Psoas muscle (tissue), 8 donors: ENCODE results near the gene ANTXR1. TPM values are rescaled to one million over a fixed set of nuclear protein-coding genes. Genes with fewer than 3 reads are reported as not detected.
A peak's percentile ranks its signal among the peaks of the same experiment; 100 is the strongest.

Experiments
- ATAC-seq, 4 donors: fragments of 200-7000 bp; cut with Tn5 transposase; one replicate each; pipeline ENCODE4 v1.9.1; 2020; ENCODE audit warnings: moderate library complexity in 3 of 4, mild to moderate bottlenecking in 2 of 4
- DNase-seq, 2 donors: peaks; one replicate each; pipeline ENCODE4 v3.0.0-alpha.2; 2020
- H3K27ac ChIP-seq: fragments of 200-600 bp; one replicate; pipeline ENCODE4 v1.8.0; 2022
- H3K27me3 ChIP-seq, 3 donors: fragments of 200-600 bp in 1 of 3; one replicate each; pipeline versions ENCODE4 v1.6.1 to v1.8.0; 2013 to 2022; ENCODE audit warnings: low read length in 2 of 3, mild to moderate bottlenecking in 2 of 3, moderate library complexity in 1 of 3; ENCODE audit not compliant: insufficient read depth in 3 of 3
- H3K36me3 ChIP-seq, 2 donors: fragments of 200-600 bp in 1 of 2; one replicate each; pipeline versions ENCODE4 v1.6.1 to v1.8.0; 2013 to 2022; ENCODE audit warnings: low read depth in 1 of 2, mild to moderate bottlenecking in 1 of 2, moderate library complexity in 1 of 2; ENCODE audit not compliant: insufficient read depth in 1 of 2
- H3K4me1 ChIP-seq: fragments of 200-600 bp; one replicate; pipeline ENCODE4 v1.8.0; 2022
- H3K4me3 ChIP-seq: fragments of 200-600 bp; one replicate; pipeline ENCODE4 v1.8.0; 2022; ENCODE audit warnings: mild to moderate bottlenecking
- H3K9me3 ChIP-seq: fragments of 200-600 bp; one replicate; pipeline ENCODE4 v1.8.0; 2022
- CTCF ChIP-seq: fragments of 200-600 bp; IDR thresholded peaks from one replicate; pipeline ENCODE4 v1.8.0; 2022; ENCODE audit warnings: antibody characterized with exemption
- WGBS, 3 donors: extraction: QIAGEN DNeasy Blood & Tissue Kit; methylation state at CpG; one replicate each; pipeline versions ENCODE4 v1.1.6 to v1.1.7; 2013; 5-methylcytosine and 5-hydroxymethylcytosine counted together
- intact Hi-C, 2 donors: fragments of 100-400 bp; cut with DNase I; formaldehyde crosslinking; loops; one replicate each; pipeline versions ENCODE4 v1.11.0 to v1.14.2; 2022
- polyA plus RNA-seq, 3 donors: library from polyadenylated mRNA; stranded (reverse); fragments of 200-250 nt; gene quantifications; one replicate each; pipeline ENCODE4 v1.2.3, GENCODE V29; 2013
- total RNA-seq, 4 donors: library from RNA; stranded (reverse); fragmentation: NEBNext Ultra II Directional in 2 of 4; extraction: Animal tissue kit (Norgen Biotek cat#: 25700) in 2 of 4; gene quantifications; one replicate each; pipeline versions ENCODE4 v1.2.1 to v1.2.4, GENCODE V29; 2021 to 2023
- donor health status: healthy with polysubstance abuse.
- donor health status: DM: no; HTN: no; CAD: no; lungs with moderate emphysema.
- donor health status: Bipolar disorder and iron deficiency.
- donor health status: healthy.
- donor health status: DM: yes; HTN: yes; CAD: no.
- donor health status: DM: no; HTN: no; CAD: no.
- donor health status: DM: no; HTN: no; CAD: no.
- donor health status: DM: yes; HTN: yes; CAD: no.

ANTXR1 gene
- total and polyA plus RNA-seq, 7 donors, result 3.7 to 24.3 (median 10.9) TPM

GRCh38 chr2:69012310-69013141 is 453 bp upstream of the ANTXR1 start:
- ATAC-seq, result peak; percentile 64 to 84 (median 76)
- H3K36me3 ChIP-seq, result no peaks in the 10 kb centered on the region
- 7 to 13% (median 8%) methylated on average over 27 of the region's 27 CpGs for WGBS, 3 donors
- DNase-seq, result peak; percentile 70 to 81
- H3K27ac ChIP-seq, result no peak overlapping the region
- peak; percentile 66 for TF ChIP-seq CTCF
- intact Hi-C loops, result loop anchor here (2.0 to 5.0 kb wide), 2 partner anchors 294 to 295 kb away; no protein-coding TSS in a partner anchor
- H3K4me1 ChIP-seq, result peaks cover 6% of the 10 kb centered on the region
- peak overlapping the region; percentile 77 for H3K4me3 ChIP-seq
- H3K9me3 ChIP-seq, result no peaks in the 10 kb centered on the region
- peaks cover 0 to 24% (median 1%) of the 10 kb centered on the region in 3 donors for H3K27me3 ChIP-seq

GRCh38 chr2:69013840-69014821 is 1.2 kb downstream of the ANTXR1 start:
- no peak for TF ChIP-seq CTCF
- peaks cover 0 to 24% (median 1%) of the 10 kb centered on the region in 3 donors for H3K27me3 ChIP-seq
- 4 to 5% (median 5%) methylated on average over 20 of the region's 20 CpGs for WGBS, 3 donors
- ATAC-seq, result peak in 1 of 4 donors; percentile 2
- H3K4me1 ChIP-seq, result peaks cover 6% of the 10 kb centered on the region
- no peaks in the 10 kb centered on the region for H3K9me3 ChIP-seq
- no peak for DNase-seq
- H3K36me3 ChIP-seq, result no peaks in the 10 kb centered on the region
- H3K27ac ChIP-seq, result no peak overlapping the region
- intact Hi-C loops, result loop anchor here (2.0 to 5.0 kb wide), 2 partner anchors 293 kb away; no protein-coding TSS in a partner anchor
- peak overlapping the region; percentile 77 for H3K4me3 ChIP-seq

DNA sequence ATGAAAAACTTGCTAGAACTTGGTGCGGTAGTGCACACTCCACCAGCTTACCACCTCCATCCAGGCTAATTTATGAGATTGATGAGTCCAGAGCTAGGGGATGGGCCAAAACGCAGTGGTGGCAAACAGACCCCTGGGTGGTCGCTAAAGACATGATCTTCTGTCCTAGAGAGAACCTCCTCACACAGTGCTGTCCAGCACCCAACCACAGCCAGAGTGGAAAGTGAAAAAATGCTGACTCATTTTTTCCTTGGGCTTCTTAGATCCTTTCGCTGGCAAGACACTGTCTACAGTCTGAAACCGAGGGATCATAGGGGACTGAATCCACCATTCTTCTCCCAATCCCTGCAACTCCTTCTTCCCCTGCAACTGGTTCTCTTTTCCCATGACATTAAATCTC is 4.1 kb downstream of the ANTXR1 start:
- TF ChIP-seq CTCF, result no peak
- DNase-seq (no peak), ATAC-seq (no peak)
- no peak overlapping the region for H3K27ac ChIP-seq
- H3K9me3 ChIP-seq, result no peaks in the 10 kb centered on the region
- peaks cover 6% of the 10 kb centered on the region for H3K4me1 ChIP-seq
- WGBS, 3 donors, result 32 to 55% (median 43%) methylated on average over 5 of the region's 5 CpGs
- no peaks in the 10 kb centered on the region for H3K36me3 ChIP-seq
- intact Hi-C loops, result no loop called here
- peaks cover 0 to 27% (median 1%) of the 10 kb centered on the region in 3 donors for H3K27me3 ChIP-seq
- H3K4me3 ChIP-seq, result no peak overlapping the region

GRCh38 chr2:69017835-69018234 is 4.9 kb downstream of the ANTXR1 start:
- TF ChIP-seq CTCF, result no peak
- no peaks in the 10 kb centered on the region for H3K9me3 ChIP-seq
- H3K4me1 ChIP-seq, result peaks cover 6% of the 10 kb centered on the region
- H3K36me3 ChIP-seq, result no peaks in the 10 kb centered on the region
- H3K4me3 ChIP-seq, result no peak overlapping the region
- no peak overlapping the region for H3K27ac ChIP-seq
- H3K27me3 ChIP-seq, result peaks cover 0 to 28% (median 1%) of the 10 kb centered on the region in 3 donors
- 69 to 78% (median 71%) methylated on average over 3 of the region's 3 CpGs for WGBS, 3 donors
- no peak for DNase-seq
- no peak for ATAC-seq
- intact Hi-C loops, result no loop called here
